ENCODE data around the gene LAMTOR2. TPM values are rescaled to one million over a fixed set of nuclear protein-coding genes. Genes with fewer than 3 reads are reported as not detected.

LAMTOR2 gene
- total and polyA plus RNA-seq, 9 of the 15 experiments (the other 6 are each of a cell fraction or from before 2014, with no cell fraction given): 39.0 to 161 (median 74.6) TPM

- no peak overlapping the region for H2AFZ ChIP-seq (ENCODE audit: low read depth, low read length)
- no TSS peak for BruUV-seq (replicated peaks)
- ATAC-seq (no peak), DNase-seq (ENCODE audit: extremely low read depth in 1 of 4, low spot score in 3 of 4) (no peak), FAIRE-seq (no peak)
- ChIA-PET POLR2A (interaction anchor here (0.7 to 12.5 kb wide), 6 partner anchors 10 to 350 kb away, joined by 3 to 164 read pairs (median 6); partner anchors contain the start of gene LMNA), CTCF (ENCODE audit: low intra/inter-chr PET ratio) (interaction anchor here (0.7 to 3.4 kb wide), 5 partner anchors 27 to 130 kb away, joined by 3 to 71 read pairs (median 4); no protein-coding TSS in a partner anchor)
- in situ Hi-C loops (cut with MboI): no loop called here
- H3K27me3 ChIP-seq (ENCODE audit: control insufficient read depth in 2 of 2, insufficient read depth in 2 of 2, low read length in 2 of 2): no peaks in the 10 kb centered on the region
- 0 out of 2 replicates have a peak, but pooled peaks cover 2% of the 10 kb centered on the region for H3K9me3 ChIP-seq (replicated peaks; ENCODE audit: control insufficient read depth, insufficient read depth, low read depth, low read length)
- no peak overlapping the region for H3K4me3 ChIP-seq
- H4K20me1 ChIP-seq (replicated peaks; ENCODE audit: control insufficient read depth, insufficient read depth, low read length): no peaks in the 10 kb centered on the region
- H3K9me1 ChIP-seq (ENCODE audit: control insufficient read depth, insufficient read depth, low read length): no peaks in the 10 kb centered on the region
- H3K36me3 ChIP-seq (ENCODE audit: control insufficient read depth, insufficient read depth, low read length): no peaks in the 10 kb centered on the region
- no peak overlapping the region for H3K9ac ChIP-seq (ENCODE audit: insufficient read depth in 1 of 2, low read depth in 2 of 2, low read length in 2 of 2)
- H3K79me2 ChIP-seq (ENCODE audit: control insufficient read depth, insufficient read depth, low read length): no peaks in the 10 kb centered on the region
- WGBS (ENCODE audit: insufficient coverage, low coverage, missing lambda C conversion rate): 55% methylated on average over 3 of the region's 3 CpGs
- H3K27ac ChIP-seq (ENCODE audit: extremely low read depth, low read depth, low read length): no peak overlapping the region
- TF ChIP-seq MECOM (CRISPR knock-in tag; IDR thresholded peaks at IDR 0.05) (no peak), CEBPB (tag; IDR thresholded peaks at IDR 0.05) (peak; percentile 45; the same call in 1 of the 2 replicates), CEBPG (CRISPR knock-in tag; IDR thresholded peaks at IDR 0.05) (no peak), CEBPG (tag; conservative IDR thresholded peaks at IDR 0.05 in 1 of 2, IDR thresholded peaks at IDR 0.05 in 1 of 2) (peak in 1 of 2 experiments; percentile 68; a peak in 2 of 4 replicates)
- peaks cover 0 to 3% of the 10 kb centered on the region in 2 experiments; a peak in 2 of 5 replicates for H3K4me1 ChIP-seq (replicated peaks in 1 of 2; ENCODE audit: control insufficient read depth in 2 of 2, insufficient read depth in 2 of 2, low read length in 2 of 2)
- intact Hi-C loops (cut with micrococcal nuclease): loop anchor here (1.0 to 10.0 kb wide), 3 partner anchors 34 to 349 kb away; no protein-coding TSS in a partner anchor
- no peak overlapping the region for H3K4me2 ChIP-seq (ENCODE audit: insufficient read depth, low read length)
Observed at GRCh38 chr1:156095906-156096508, 41.4 kb downstream of the LAMTOR2 start.
